AG09309 (cell line): Measurements from ENCODE around the gene MOXD1.

Experiments
- DNase-seq: peaks from one replicate; pipeline ENCODE4 v3.0.0-alpha.2; 2010; ENCODE audit warnings: low read depth
- H3K4me3 ChIP-seq: 2 replicates; pipeline ENCODE4 v1.5.1; 2011; ENCODE audit warnings: mild to moderate bottlenecking, low read depth, low read length, moderate library complexity; ENCODE audit not compliant: control insufficient read depth
- TF ChIP-seq, protein P1 (sequence below): IDR thresholded peaks from 2 replicates; pipeline ENCODE4 v1.5.1; 2011; ENCODE audit warnings: mild to moderate bottlenecking, low read depth, low read length, inconsistent platforms; ENCODE audit not compliant: insufficient read depth, control insufficient read depth; ENCODE audit errors: missing control alignments

The MOXD1 gene

DNA sequence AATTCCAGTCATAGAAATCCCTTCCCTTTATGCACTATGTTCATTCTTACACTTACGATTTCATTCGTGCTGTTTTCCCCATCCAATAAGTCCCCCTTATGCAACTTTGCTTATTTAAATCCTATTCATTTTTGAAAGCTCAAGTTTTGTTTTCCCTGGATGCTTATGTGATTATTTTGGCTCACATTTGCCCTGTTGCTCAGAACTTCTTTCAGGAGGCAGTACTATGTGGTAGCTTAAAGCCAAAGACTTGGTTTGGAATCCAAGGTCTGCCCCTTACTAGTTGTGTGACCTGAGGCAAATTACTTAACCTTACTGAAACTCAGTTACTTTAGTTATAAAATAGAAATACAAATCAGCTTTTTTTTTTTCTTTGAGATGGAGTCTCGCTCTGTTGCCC, 59.6 kb downstream of the MOXD1 start:
- TF ChIP-seq, protein P1, sequence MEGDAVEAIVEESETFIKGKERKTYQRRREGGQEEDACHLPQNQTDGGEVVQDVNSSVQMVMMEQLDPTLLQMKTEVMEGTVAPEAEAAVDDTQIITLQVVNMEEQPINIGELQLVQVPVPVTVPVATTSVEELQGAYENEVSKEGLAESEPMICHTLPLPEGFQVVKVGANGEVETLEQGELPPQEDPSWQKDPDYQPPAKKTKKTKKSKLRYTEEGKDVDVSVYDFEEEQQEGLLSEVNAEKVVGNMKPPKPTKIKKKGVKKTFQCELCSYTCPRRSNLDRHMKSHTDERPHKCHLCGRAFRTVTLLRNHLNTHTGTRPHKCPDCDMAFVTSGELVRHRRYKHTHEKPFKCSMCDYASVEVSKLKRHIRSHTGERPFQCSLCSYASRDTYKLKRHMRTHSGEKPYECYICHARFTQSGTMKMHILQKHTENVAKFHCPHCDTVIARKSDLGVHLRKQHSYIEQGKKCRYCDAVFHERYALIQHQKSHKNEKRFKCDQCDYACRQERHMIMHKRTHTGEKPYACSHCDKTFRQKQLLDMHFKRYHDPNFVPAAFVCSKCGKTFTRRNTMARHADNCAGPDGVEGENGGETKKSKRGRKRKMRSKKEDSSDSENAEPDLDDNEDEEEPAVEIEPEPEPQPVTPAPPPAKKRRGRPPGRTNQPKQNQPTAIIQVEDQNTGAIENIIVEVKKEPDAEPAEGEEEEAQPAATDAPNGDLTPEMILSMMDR: no peak
- no peak overlapping the region for H3K4me3 ChIP-seq
- DNase-seq: no peak

DNA sequence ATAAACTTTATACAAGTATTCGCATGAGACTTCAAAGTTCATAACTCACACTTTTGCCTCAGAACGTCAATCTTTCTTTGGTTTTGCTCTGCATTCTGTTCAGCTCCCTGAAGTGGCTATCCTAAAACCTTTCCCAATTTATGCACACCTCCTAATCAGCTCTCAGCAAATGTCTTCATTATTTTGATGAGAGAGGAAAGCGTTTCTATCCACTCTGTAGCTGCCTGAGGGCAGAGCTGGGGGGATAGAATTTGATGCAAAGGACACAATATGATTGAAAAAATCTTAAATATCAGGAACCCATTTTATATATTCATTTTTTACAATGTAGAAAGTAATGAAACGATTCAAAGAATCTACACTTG, 66.8 kb downstream of the MOXD1 start:
- H3K4me3 ChIP-seq: no peak overlapping the region
- no peak for DNase-seq
- TF ChIP-seq, protein P1: no peak

DNA sequence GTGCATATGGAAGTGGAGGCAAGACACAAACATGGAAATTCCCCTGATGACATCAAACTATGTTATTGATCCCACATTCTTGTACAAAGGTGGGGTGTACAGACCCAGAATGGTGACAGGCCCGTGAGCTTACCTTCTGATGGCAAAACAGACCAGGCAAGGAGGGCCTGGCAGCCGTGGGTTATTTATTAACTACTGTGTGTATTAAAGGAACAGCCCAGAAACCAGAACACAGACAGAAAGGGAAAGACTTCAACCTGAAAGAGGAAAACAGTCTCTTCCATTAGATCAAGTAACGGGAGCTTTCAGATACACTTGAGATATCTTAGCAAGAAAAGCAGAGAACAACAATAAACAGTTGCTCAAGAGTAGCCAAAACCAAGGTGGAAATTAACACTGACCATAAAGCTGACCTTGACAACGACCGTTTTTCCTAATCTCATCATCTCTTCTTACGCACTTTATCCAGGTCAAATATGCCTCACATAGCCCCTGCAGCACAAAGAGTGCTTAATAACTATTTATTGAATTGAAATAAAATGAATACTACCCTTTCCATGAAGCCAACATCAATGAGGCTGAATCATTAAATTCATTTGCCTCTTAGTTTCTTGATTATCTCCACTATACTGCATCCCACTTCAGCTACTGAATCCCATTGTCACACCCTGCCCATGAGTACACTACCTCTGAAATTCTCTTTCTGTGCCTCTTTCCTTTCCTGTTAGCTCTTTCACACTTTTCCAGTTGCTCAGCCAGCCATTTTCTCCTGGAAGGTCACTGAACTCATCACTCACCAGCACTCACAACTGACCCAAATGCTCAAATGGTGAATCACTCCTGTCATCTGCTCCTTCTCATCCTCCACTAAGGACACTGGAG, 67.4 kb downstream of the MOXD1 start:
- DNase-seq: peak; percentile 59

DNA sequence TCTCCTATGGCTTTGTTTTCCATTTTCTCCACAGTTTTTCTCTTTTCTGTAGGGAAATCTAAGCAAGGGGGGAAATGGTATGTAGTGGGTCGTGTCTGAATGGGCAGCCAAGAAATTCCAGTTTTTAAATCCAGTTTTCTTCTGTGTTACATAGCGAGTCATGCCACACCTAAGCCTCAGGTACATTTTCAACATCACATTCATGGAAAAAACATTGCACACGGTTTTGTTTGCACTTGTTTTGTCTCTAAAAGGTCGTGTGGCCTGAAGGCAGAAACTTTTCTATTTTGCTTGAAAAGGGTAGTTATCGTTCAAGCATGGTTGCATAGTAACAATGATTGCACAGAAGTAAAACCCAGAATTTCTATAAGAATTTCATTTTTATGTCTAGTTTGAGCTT, 70.5 kb downstream of the MOXD1 start:
- TF ChIP-seq, protein P1: no peak
- H3K4me3 ChIP-seq: no peak overlapping the region
- no peak for DNase-seq

More for the DNA sequence above, 67.4 kb downstream of the MOXD1 start:
- H3K4me3 ChIP-seq: no peak overlapping the region
- TF ChIP-seq, protein P1: no peak

DNA sequence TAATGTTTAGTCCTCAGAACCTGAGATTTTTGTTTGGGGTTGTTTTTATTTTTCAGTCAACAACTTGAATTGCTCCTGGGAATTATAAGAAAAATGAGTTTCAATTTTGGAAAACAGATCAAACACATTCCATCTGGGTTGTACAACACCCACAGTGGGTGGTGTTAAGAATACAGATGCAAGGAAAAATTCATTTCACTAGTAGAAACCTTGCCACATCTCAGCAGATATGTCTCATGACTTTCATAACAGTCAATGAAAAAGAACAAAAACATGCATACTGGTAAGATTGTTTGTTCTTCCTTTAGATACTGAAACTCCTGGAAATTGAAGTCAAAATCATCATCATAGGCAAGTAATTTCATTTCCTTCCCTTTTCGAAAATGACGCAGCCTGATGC, 78.9 kb downstream of the MOXD1 start:
- no peak for DNase-seq
- H3K4me3 ChIP-seq: no peak overlapping the region
- TF ChIP-seq, protein P1: no peak

DNA sequence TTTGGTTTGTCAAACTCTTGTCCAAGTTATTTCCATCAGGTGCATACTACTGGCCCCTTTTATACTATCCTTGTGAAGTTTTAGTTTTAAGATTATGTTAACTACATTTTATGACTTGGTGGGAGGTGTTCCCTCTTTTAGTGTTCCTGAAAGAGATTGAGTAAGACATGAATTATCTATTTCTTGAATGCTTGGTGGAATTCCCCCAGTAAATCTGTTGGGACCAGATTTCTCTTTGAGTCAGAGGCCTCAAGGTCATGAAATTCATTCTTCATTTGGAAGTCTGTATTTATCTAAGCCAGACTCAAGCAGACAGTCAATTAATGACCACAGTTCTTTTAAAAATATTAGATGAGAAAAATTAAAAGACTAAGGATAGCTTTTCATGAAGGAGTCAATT, 81.3 kb downstream of the MOXD1 start:
- TF ChIP-seq, protein P1: no peak
- H3K4me3 ChIP-seq: no peak overlapping the region
- DNase-seq: peak; percentile 49
